ENCODE data around the gene CTSS.

CTSS gene

GRCh38 chr1:150696590-150696989, 69.0 kb downstream of the CTSS start:
- no peak for DNase-seq

- no peak for DNase-seq
These were observed 69.4 kb downstream of the CTSS start for GRCh38 chr1:150696162-150696561.

- no peak for DNase-seq
These were observed 70.0 kb downstream of the CTSS start for GRCh38 chr1:150695561-150695960.

DNA sequence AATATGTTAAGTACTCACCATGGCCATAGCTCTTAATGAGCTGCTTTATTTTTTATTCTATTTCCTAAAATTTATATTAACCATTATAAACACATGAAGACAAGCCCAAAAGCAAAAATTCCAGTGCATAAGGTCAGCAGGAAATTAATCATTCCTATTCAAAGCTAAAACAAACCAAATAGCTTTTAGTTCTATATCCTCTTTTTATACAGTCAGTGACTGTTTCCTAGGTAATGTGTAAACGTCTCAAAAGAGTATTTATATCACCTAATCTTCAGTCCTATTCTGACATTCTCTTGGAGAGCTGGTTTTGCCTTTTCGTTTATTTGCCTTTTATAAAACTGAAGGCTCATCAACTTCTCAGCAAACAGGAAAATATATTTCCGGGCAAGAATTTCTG, 72.9 kb downstream of the CTSS start:
- DNase-seq = no peak

GRCh38 chr1:150688763-150689162, 76.8 kb downstream of the CTSS start:
- DNase-seq = no peak

GRCh38 chr1:150686275-150686674, 79.3 kb downstream of the CTSS start:
- no peak for DNase-seq

DNA sequence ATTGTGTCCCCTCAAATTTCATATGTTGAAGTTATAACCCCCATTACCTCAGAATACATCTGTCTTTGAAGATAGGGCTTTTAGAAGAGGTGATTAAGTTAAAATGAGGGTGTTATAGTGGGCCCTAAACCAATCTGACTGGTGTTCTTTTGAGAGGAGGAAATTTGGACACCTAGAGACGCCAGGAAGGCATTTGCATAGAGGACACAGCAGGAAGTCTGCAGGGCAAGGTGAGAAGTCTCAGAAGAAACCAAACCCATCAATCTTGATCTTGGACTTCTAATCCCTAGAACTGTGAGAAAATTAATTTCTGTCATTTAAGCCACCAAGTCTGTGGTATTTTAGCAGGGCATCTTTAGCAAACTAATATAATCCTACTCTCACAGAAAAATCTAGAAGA, 81.7 kb downstream of the CTSS start:
- DNase-seq = no peak
